ENCODE measurements around the gene DDHD1.
"Not testable (repeated sequence)": the region's sequence is repeated elsewhere in the genome, so short reads cannot be mapped to it uniquely, and the experiment has no call there.

The DDHD1 gene

GRCh38 chr14:53151523-53152183, 1.5 kb downstream of the DDHD1 start:
- peak; percentile 67 to 96 (median 96) for DNase-seq

DNA sequence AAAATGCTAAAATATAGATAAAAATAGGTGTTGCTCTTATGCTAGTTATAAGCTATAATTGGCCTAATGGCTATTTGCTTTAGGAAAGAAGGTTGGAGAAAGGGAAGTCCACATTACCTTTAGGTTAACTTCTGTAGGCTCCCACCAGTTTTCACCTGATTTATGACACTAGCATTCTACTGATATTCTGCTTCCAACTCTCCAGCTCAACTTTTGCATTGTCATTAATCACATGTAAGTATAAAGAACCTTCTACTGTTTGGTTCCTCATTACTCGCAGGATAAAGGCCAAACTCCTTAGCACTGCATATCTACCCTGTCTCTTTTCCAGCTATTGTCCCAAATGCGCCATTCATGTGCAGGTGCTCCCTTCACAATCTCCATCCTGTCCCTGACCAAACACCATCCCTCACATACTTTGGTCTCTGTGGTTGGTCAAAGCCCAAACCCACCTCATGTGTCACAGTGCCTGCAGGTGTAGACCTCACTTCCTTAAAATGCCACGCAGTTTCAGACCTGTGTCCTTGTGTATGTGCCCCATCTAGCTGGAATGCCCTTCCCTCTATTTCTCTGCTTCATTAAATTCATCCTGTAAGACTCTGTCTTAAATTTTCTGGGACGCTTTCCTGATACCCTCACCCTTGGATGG, 3.3 kb downstream of the DDHD1 start:
- DNase-seq = no peak

- no peak for DNase-seq
Observed at GRCh38 chr14:53148671-53149070, 4.5 kb downstream of the DDHD1 start.

DNA sequence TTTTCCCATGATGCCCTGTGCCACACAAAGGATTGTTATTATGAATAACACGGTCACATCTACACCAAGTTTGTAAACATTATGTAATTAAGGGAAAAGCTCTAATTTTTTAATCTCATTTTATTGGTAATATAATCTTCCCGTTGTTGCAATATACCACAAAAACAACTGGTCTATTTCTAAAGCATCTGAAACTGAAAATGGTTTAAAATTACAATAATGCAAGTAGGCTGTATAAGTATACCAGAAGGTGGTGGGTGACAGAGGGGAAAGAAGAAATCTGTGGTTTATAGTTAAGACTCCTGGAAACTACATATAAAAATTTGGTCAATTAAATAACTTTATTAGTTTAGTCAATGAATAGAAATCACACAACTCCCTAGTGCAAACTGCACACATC, 5.2 kb downstream of the DDHD1 start:
- no peak for DNase-seq

GRCh38 chr14:53147208-53147607, 5.9 kb downstream of the DDHD1 start:
- no peak for DNase-seq

- no peak for DNase-seq
Observed at GRCh38 chr14:53146739-53147138, 6.4 kb downstream of the DDHD1 start.

GRCh38 chr14:53144244-53144643, 8.9 kb downstream of the DDHD1 start:
- DNase-seq = no peak

- no peak for DNase-seq
Observed at GRCh38 chr14:53140585-53140984, 12.5 kb downstream of the DDHD1 start.

DNA sequence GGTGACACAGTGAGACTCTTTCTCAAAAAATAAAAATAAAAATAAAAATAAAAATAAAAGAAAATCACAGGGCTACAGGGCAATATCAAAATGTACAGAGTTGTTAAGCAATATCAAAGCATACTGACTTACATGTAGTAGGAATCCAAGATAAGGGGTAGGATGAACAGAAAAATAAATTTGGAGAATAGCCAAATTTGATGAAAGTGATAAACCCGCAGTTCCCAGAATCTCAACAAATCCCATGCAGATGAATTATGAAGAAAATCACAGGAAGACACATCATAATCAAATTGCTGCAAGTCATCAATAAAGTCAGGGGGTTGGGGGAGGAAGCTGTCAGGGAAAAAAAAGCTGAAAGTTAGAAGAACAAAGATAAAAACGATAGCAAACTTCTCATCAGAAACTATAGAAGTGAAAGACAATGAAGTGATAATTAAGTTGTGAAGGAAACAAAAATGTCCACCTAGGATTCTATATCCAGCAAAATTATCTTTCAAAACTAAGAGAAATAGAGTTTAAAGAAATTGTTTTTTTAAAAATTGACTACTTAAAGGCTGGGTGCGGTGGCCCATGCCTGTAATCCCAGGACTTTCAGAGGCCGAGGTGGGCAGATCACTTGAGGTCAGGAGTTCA, 15.4 kb downstream of the DDHD1 start:
- no peak for DNase-seq

- DNase-seq = not testable (repeated sequence)
Observed at GRCh38 chr14:53130491-53130890, 22.6 kb downstream of the DDHD1 start.

DNA sequence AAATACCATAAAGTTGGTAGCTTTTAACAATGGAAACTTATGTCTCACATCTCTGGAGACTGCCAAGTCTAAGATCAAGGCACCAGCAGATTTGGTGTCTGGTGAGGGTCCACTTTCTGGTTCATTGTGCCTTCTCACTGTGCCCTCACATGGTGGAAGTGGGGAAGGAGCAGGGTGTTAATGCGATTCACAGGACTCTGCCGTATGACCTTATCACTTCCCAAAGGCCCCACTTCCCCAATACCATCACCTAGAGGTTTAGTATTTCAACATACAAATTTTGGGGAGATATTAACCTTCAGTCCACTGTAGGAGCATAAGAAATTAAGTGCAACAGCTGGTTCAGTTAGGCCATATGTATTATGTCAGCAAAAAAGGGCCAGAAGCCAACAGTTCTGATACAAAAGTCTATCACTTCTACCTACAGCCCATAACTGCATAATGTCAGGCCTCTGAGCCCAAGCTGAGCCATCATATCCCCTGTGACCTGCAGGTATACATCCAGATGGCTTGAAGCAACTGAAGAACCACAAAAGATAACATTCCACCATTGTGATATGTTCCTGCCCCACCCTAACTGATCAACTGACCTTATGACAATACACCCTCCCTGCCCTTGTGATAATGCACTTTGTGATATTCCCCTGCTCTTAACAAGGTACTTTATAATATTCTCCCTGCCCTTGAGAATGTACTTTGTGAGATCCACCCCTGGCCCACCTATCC, 24.7 kb downstream of the DDHD1 start:
- DNase-seq = no peak

DNA sequence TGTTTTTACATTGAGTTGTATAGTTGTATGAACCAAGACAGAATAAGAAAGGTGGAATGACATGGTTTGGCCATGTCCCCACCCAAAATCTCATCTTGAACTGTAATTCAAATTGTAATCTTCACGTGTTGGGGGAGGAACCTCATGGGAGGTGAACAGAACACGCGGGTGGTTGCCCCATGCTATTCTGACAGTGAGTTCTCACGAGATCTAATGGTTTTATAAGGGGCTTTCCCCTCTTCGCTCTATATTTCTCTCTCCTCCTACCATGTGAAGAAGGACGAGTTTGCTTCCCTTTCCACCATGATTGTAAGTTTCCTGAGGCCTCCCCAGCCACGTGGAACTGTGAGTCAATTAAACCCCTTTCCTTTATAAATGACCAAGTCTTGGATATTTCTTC, 25.3 kb downstream of the DDHD1 start:
- no peak for DNase-seq

- no peak for DNase-seq
Observed at GRCh38 chr14:53127151-53127550, 26.0 kb downstream of the DDHD1 start.

DNA sequence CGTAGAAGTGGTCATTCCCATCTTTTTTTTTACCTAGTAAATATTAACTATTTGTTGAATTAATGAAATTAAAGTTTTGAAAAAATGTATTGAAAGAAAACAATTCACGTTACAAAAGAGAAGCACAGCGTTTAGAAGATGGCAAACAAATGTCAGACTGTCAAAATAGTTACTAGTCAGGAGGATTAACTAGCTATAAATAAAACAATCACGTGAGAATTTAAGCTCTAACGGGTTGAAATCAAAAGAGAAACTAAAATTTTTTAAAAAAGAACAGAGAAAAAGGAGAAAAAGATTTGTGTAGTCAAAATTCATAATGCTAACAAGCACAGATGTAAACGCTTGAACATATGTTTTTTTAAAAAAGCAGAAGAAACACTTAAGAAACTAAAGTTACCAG, 26.4 kb downstream of the DDHD1 start:
- no peak for DNase-seq

- no peak for DNase-seq
Observed at GRCh38 chr14:53124786-53125185, 28.3 kb downstream of the DDHD1 start.

GRCh38 chr14:53121419-53121818, 31.7 kb downstream of the DDHD1 start:
- DNase-seq = not testable (repeated sequence)

DNA sequence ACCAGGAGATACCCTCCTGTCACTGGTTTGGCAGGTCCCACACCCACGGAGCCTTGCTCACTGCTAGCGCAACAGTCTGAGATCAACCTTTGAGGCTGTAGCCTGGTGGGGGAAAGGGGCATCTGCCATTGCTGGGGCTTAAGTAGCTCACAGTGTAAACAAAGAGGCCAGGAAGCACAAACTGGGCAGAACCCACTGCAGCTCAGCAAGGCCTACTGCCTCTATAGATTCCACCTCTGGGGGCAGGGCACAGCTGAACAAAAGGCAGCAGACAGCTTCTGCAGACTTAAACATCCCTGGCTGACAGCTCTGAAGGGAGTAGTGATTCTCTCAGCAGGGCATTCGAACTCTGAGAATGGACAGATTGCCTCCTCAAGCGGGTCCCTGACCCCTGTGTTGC, 35.6 kb downstream of the DDHD1 start:
- DNase-seq = not testable (repeated sequence)

DNA sequence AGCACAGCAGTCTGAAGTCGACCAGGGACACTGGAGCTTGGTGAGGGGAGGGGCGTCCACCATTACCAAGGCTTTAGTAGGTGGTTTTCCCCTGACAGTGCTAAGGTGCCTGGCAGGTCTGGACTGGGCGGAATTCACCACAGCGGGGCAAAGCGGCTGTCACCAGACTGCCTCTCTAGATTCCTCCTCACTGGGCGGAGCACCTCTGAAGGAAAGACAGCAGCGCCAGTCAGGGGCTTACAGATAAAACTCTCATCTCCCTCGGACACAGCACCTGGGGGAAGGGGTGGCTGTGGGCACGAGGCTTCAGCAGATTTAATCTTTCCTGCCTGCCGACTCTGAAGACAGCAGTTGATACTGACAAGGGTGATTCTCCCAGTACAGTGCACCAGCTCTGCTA, 39.1 kb downstream of the DDHD1 start:
- no peak for DNase-seq

GRCh38 chr14:53110096-53110495, 43.0 kb downstream of the DDHD1 start:
- no peak for DNase-seq

- peak in 1 of 3 experiments; percentile 32 for DNase-seq
Observed at GRCh38 chr14:53109105-53110041, 43.8 kb downstream of the DDHD1 start.

DNA sequence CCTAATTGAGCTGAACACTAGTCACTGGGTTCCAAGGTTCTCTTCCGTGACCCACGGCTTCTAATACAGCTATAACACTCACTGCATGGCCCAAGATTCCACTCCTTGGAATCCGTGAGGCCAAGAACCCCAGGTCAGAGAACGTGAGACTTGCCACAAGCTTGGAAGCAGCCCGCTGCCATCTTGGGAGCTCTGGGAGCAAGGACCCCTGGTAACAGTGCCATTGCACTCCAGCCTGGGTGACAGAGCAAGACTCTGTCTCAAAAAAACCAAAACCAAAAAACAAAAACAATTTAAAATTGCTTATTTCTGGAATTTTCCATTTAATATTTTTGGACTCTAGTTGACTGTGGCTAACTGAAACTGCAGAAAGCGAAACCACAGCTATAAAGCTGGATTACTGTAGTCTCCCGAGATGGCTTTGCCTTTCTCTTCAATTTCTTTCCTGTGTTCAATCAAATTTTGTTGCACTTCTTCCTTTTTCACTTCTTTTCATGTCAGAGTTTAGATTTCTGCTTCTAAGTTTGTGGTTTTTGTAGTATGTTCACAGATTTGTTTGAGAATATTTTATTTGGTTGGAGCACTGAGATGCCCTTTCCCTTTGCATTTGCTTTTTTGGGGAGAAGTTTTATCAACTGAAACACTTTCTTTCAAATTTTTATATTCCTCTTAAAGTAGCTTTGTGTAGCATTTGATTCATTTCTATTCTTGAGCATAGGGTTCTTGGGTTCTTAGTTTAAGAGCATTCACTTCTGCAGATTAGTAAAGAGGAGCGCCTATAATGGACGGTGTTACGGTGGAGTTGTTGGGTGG, 44.6 kb downstream of the DDHD1 start:
- DNase-seq = peak in 1 of 3 experiments; percentile 39

- no peak for DNase-seq
Observed at GRCh38 chr14:53106768-53107167, 46.4 kb downstream of the DDHD1 start.

Measured in NCI-H1417 (cell line).